Stomach (tissue), 4 donors: ENCODE results near the gene ADAMTS12.

ENCODE experiments used
- POLR2A ChIP-seq, 4 donors: fragments of 450-650 bp; IDR thresholded peaks; one replicate each; pipeline ENCODE4 v1.6.1; 2016; ENCODE audit warnings: antibody characterized with exemption in 4 of 4, control low read depth in 2 of 4, mild to moderate bottlenecking in 1 of 4, moderate library complexity in 1 of 4
- POLR2AphosphoS5 ChIP-seq, 3 donors: sonication (generic); formaldehyde crosslinking; IDR thresholded peaks; one replicate each; pipeline ENCODE4 v1.6.1; 2016; ENCODE audit warnings: antibody characterized with exemption in 3 of 3
- TF ChIP-seq, protein P1 (sequence below), 7 experiments: fragments of 450-650 bp in 4 of 7; fragments of 200-600 bp in 3 of 7; sonication (generic) in 3 of 7; IDR thresholded peaks; one replicate each; pipeline ENCODE4 v1.5.1; 2016 to 2019; ENCODE audit warnings: antibody characterized with exemption in 7 of 7, control low read depth in 2 of 7, mild to moderate bottlenecking in 1 of 7

DNA sequence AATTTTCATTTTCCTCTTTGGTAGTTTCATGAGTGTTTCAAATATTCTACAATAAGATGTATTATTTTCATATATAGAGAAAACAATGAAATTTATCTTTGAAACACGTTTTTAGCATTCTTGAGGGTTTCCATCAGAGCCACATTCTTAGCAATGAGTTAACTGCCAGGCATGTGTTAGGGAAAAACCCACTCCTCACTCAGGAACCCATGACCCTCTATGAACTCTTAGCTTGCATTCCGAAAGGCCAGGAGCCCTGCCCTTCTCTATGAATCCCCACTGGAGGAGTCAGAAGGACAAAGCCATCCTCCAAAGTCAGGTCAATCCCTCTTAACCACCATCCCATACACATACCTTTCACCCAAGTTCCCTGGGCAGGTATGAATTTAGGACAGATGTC is 57.5 kb downstream of the ADAMTS12 start:
- TF ChIP-seq, protein P1, sequence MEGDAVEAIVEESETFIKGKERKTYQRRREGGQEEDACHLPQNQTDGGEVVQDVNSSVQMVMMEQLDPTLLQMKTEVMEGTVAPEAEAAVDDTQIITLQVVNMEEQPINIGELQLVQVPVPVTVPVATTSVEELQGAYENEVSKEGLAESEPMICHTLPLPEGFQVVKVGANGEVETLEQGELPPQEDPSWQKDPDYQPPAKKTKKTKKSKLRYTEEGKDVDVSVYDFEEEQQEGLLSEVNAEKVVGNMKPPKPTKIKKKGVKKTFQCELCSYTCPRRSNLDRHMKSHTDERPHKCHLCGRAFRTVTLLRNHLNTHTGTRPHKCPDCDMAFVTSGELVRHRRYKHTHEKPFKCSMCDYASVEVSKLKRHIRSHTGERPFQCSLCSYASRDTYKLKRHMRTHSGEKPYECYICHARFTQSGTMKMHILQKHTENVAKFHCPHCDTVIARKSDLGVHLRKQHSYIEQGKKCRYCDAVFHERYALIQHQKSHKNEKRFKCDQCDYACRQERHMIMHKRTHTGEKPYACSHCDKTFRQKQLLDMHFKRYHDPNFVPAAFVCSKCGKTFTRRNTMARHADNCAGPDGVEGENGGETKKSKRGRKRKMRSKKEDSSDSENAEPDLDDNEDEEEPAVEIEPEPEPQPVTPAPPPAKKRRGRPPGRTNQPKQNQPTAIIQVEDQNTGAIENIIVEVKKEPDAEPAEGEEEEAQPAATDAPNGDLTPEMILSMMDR (IDR thresholded peaks at IDR 0.05): no peak
- no peak for TF ChIP-seq POLR2A (IDR thresholded peaks at IDR 0.05)
- TF ChIP-seq POLR2AphosphoS5 (IDR thresholded peaks at IDR 0.05): no peak
